IMR-90 (cell line): ENCODE data around the gene EIF4A2. TPM values are rescaled to one million over a fixed set of nuclear protein-coding genes. Genes with fewer than 3 reads are reported as not detected.

ENCODE experiments used
- ATAC-seq: fragments of 200-7000 bp; cut with Tn5 transposase; 2 replicates; pipeline ENCODE4 v1.9.1; 2020; ENCODE audit warnings: low read depth, mild to moderate bottlenecking, moderate library complexity
- BruUV-seq: library from RNA; stranded (reverse); fragments of 400-500 nt; replicated peaks from 2 replicates; lab custom pipeline; 2021; lab: Mats Ljungman, UMichigan
- CTCF ChIA-PET: fragments of 300-600 bp; formaldehyde crosslinking; extraction: SDS; loops from one replicate; lab custom pipeline; 2021; ENCODE audit warnings: antibody characterized with exemption; lab: Yijun Ruan, JAX
- POLR2A ChIA-PET: fragments of 300-600 bp; sonication (Branson Sonifier 250); formaldehyde crosslinking; loops from one replicate; lab custom pipeline; 2022; ENCODE audit warnings: antibody characterized with exemption; ENCODE audit not compliant: unreplicated experiment; lab: Charles Lee
- DNase-seq: peaks from one replicate; pipeline ENCODE4 v3.0.0; 2013
- H2AFZ ChIP-seq: replicated peaks from 2 replicates; pipeline ENCODE3; 2013; ENCODE audit warnings: low read length, mild to moderate bottlenecking; ENCODE audit not compliant: poor library complexity
- H2AK5ac ChIP-seq: 2 replicates; pipeline ENCODE4 v1.6.1; 2013; ENCODE audit warnings: low read depth, low read length, inconsistent platforms
- H2AK9ac ChIP-seq: replicated peaks from 2 replicates; pipeline ENCODE3; 2013; ENCODE audit warnings: mild to moderate bottlenecking, low read depth, low read length, moderate library complexity; ENCODE audit not compliant: poor library complexity
- H2BK120ac ChIP-seq: 2 replicates; pipeline ENCODE4 v1.6.1; 2013; ENCODE audit warnings: low read depth, low read length, inconsistent platforms
- H2BK15ac ChIP-seq: 3 replicates; pipeline ENCODE4 v1.6.1; 2013; ENCODE audit warnings: low read depth, low read length, inconsistent platforms
- H2BK20ac ChIP-seq: 2 replicates; pipeline ENCODE4 v1.6.1; 2013; ENCODE audit warnings: low read depth, mild to moderate bottlenecking, inconsistent platforms, low read length, moderate library complexity
- H2BK5ac ChIP-seq: 2 replicates; pipeline ENCODE4 v1.6.1; 2013; ENCODE audit warnings: mild to moderate bottlenecking, low read depth, low read length, inconsistent platforms; ENCODE audit not compliant: poor library complexity, severe bottlenecking
- H3K14ac ChIP-seq: replicated peaks from 2 replicates; pipeline ENCODE4 v1.6.1; 2013; ENCODE audit warnings: low read depth, low read length, inconsistent platforms
- H3K18ac ChIP-seq: 2 replicates; pipeline ENCODE4 v1.6.1; 2013; ENCODE audit warnings: low read depth, low read length, control low read depth
- H3K23ac ChIP-seq: 2 replicates; pipeline ENCODE4 v1.6.1; 2013; ENCODE audit warnings: low read depth, low read length, inconsistent platforms
- H3K27ac ChIP-seq: 2 replicates; pipeline ENCODE4 v1.5.1; 2013; ENCODE audit warnings: mild to moderate bottlenecking, control low read depth, low read length; ENCODE audit not compliant: insufficient read depth
- H3K27me3 ChIP-seq: 2 replicates; pipeline ENCODE4 v1.6.1; 2013; ENCODE audit warnings: low read length; ENCODE audit not compliant: control insufficient read depth, insufficient read depth
- H3K36me3 ChIP-seq: 2 replicates; pipeline ENCODE4 v1.6.1; 2013; ENCODE audit warnings: low read length, mixed read lengths; ENCODE audit not compliant: control insufficient read depth, insufficient read depth
- H3K4ac ChIP-seq: 2 replicates; pipeline ENCODE4 v1.6.1; 2013; ENCODE audit warnings: low read depth, low read length, inconsistent platforms
- H3K4me1 ChIP-seq: 2 replicates; pipeline ENCODE4 v1.6.1; 2013; ENCODE audit warnings: low read length, mixed read lengths; ENCODE audit not compliant: control insufficient read depth, insufficient read depth
- H3K4me2 ChIP-seq: 2 replicates; pipeline ENCODE4 v1.6.1; 2013; ENCODE audit warnings: low read depth, mild to moderate bottlenecking, control low read depth, low read length, moderate library complexity
- H3K4me3 ChIP-seq: 2 replicates; pipeline ENCODE4 v1.5.1; 2013; ENCODE audit warnings: low read depth, mild to moderate bottlenecking, control low read depth, low read length, moderate library complexity; ENCODE audit not compliant: insufficient read depth
- H3K56ac ChIP-seq: 2 replicates; pipeline ENCODE4 v1.6.1; 2013; ENCODE audit warnings: low read length, inconsistent platforms; ENCODE audit not compliant: insufficient read depth; ENCODE audit errors: extremely low read depth
- H3K79me1 ChIP-seq, 2 experiments: 2 replicates each; pipeline ENCODE4 v1.6.1; 2013; ENCODE audit warnings: low read length in 2 of 2, inconsistent platforms in 1 of 2, low read depth in 1 of 2
- H3K9ac ChIP-seq: 2 replicates; pipeline ENCODE4 v1.6.1; 2013; ENCODE audit warnings: low read depth, low read length, control low read depth
- H3K9me1 ChIP-seq: 2 replicates; pipeline ENCODE4 v1.6.1; 2013; ENCODE audit warnings: low read length, inconsistent platforms; ENCODE audit not compliant: insufficient read depth
- H3K9me3 ChIP-seq: 2 replicates; pipeline ENCODE4 v1.6.1; 2013; ENCODE audit warnings: low read length; ENCODE audit not compliant: control insufficient read depth, insufficient read depth
- H4K20me1 ChIP-seq: 2 replicates; pipeline ENCODE4 v1.6.1; 2013; ENCODE audit warnings: low read length, inconsistent platforms; ENCODE audit not compliant: insufficient read depth
- H4K5ac ChIP-seq: 2 replicates; pipeline ENCODE4 v1.6.1; 2013; ENCODE audit warnings: mild to moderate bottlenecking, low read depth, low read length, control low read depth
- H4K8ac ChIP-seq, 2 experiments: 2 replicates each; pipeline ENCODE4 v1.6.1; 2013; ENCODE audit warnings: low read depth in 2 of 2, low read length in 2 of 2, control low read depth in 1 of 2, inconsistent platforms in 1 of 2
- H4K91ac ChIP-seq: 2 replicates; pipeline ENCODE4 v1.6.1; 2013; ENCODE audit warnings: low read depth, low read length, inconsistent platforms; ENCODE audit not compliant: insufficient read depth
- ELK1 ChIP-seq: fragments of 150-350 bp; IDR thresholded peaks from 2 replicates; pipeline ENCODE4 v1.6.1; 2016; ENCODE audit warnings: low read depth, mild to moderate bottlenecking, low read length, moderate library complexity, borderline replicate concordance
- MAZ ChIP-seq: IDR thresholded peaks from 2 replicates; pipeline ENCODE4 v1.6.1; 2012; ENCODE audit warnings: low read depth, mild to moderate bottlenecking, low read length, improper control_type of control experiment, moderate library complexity, borderline replicate concordance
- MXI1 ChIP-seq: IDR thresholded peaks from 2 replicates; pipeline ENCODE4 v1.6.1; 2012; ENCODE audit warnings: low read depth, mild to moderate bottlenecking, low read length, moderate library complexity, borderline replicate concordance
- RFX5 ChIP-seq: IDR thresholded peaks from 2 replicates; pipeline ENCODE4 v1.8.0; 2012; ENCODE audit warnings: low read depth, mild to moderate bottlenecking, low read length, moderate library complexity
- USF2 ChIP-seq: fragments of 150-350 bp; IDR thresholded peaks from 2 replicates; pipeline ENCODE4 v1.6.1; 2017; ENCODE audit warnings: mild to moderate bottlenecking, antibody characterized with exemption, low read length, low read depth
- WGBS, 2 experiments: methylation state at CpG; one replicate each; pipeline versions ENCODE4 v1.1.5 to v1.1.7; 2013; ENCODE audit warnings: missing lambda C conversion rate in 2 of 2; ENCODE audit not compliant: insufficient read length in 1 of 2; ENCODE audit errors: extremely low coverage in 2 of 2; 5-methylcytosine and 5-hydroxymethylcytosine counted together
- dilution Hi-C: fragments of 300-500 bp; cut with HindIII; formaldehyde crosslinking; loops from one replicate; pipeline ENCODE4 v1.14.3; 2018; ENCODE audit warnings: low sequenced_read_pairs; ENCODE audit not compliant: unreplicated experiment
- in situ Hi-C: fragments of 300-500 bp; cut with MboI; formaldehyde crosslinking; loops from 3 replicates; pipeline ENCODE4 v1.14.3; 2019; ENCODE audit warnings: low sequenced_read_pairs, inconsistent platforms, mixed read lengths
- intact Hi-C: fragments of 100-400 bp; cut with micrococcal nuclease; formaldehyde crosslinking; loops from 2 replicates; pipeline ENCODE4 v1.10.0; 2022
- polyA plus RNA-seq, 3 experiments: library from polyadenylated mRNA; depleted of rRNA; stranded (reverse); fragments of >200 nt; gene quantifications; 2 replicates each; pipeline ENCODE4 v1.2.3, GENCODE V29; 2012; ENCODE audit warnings: low replicate concordance in 1 of 3
- total RNA-seq: library from RNA; depleted of rRNA; stranded (reverse); fragments of >200 nt; gene quantifications from 2 replicates; pipeline ENCODE4 v1.2.3, GENCODE V29; 2012

The EIF4A2 gene
- total and polyA plus RNA-seq, 2 of the 4 experiments (the other 2 are of a cell fraction): 310 to 320 TPM

DNA sequence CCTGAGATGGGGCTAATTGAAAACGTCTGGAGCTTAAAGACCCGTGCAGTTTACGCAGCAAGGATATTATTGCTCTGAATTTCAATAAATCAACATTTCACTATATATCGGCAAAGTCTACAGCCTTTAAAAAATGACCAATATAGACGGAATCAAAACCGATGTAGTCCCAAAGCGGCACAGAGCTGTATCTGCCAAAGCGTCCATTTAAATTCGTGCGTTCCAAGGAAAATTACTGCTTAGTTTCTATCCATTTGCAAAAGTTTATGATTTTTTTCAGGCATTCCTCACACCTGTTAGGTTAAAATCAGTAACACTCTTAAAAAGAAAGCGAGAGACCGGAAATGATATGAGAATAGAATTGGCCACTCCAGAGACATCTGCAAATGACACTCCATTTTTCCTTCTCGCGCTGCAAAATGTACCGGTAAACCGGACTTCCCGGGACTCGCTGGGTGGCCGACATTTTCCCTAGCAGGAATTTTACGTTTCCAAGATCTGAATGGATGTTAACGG lies 777 bp upstream of the EIF4A2 start (continued):
- TF ChIP-seq MAZ: no peak

GRCh38 chr3:186783731-186784515 lies 546 bp downstream of the EIF4A2 start:
- Histone ChIP-seq H2AFZ (peak overlapping the region; percentile 91), H2AK5ac (peak overlapping the region; percentile 97), H3K9me1 (no peaks in the 10 kb centered on the region), H3K79me1 (peaks cover 4 to 32% of the 10 kb centered on the region in 2 experiments), H2BK5ac (peak overlapping the region; percentile 88), H4K5ac (peak overlapping the region; percentile 84), H3K4me2 (peak overlapping the region; percentile 93), H2BK20ac (no peak overlapping the region), H2AK9ac (peak overlapping the region; percentile 99), H3K56ac (peak overlapping the region; percentile 100), H3K14ac (peak overlapping the region; percentile 98), H2BK120ac (peak overlapping the region; percentile 58; the same call in 1 of the 2 replicates), H3K27ac (peak overlapping the region; percentile 93), H3K9ac (peak overlapping the region; percentile 98), H3K4ac (peak overlapping the region; percentile 92), H3K18ac (peak overlapping the region; percentile 78), H3K4me1 (no peaks in the 10 kb centered on the region; the same call in 1 of the 2 replicates), H3K27me3 (no peaks in the 10 kb centered on the region), H4K20me1 (peaks cover 54% of the 10 kb centered on the region), H3K36me3 (peaks cover 39% of the 10 kb centered on the region), H2BK15ac (no peak overlapping the region), H3K23ac (peak overlapping the region; percentile 89), H3K4me3 (peak overlapping the region; percentile 80), H4K8ac (peak overlapping the region; percentile 95 to 96), H4K91ac (peak overlapping the region; percentile 96), H3K9me3 (no peaks in the 10 kb centered on the region)
- POLR2A ChIA-PET: interaction anchor here (0.7 to 1.2 kb wide), 4 partner anchors 8 to 167 kb away, joined by 3 to 6 read pairs (median 4); no protein-coding TSS in a partner anchor
- TF ChIP-seq MXI1 (peak; percentile 45; the same call in 1 of the 2 replicates), USF2 (no peak), RFX5 (no peak), ELK1 (no peak)
- in situ Hi-C loops (no loop called here), dilution Hi-C loops (no loop called here), intact Hi-C loops (loop anchor here (1.0 to 10.0 kb wide), 3 partner anchors 169 to 679 kb away; partner anchors contain the start of genes DNAJB11 and ETV5)
- peak; percentile 64 for DNase-seq
- CTCF ChIA-PET: interaction anchor here (1.1 kb wide), 1 partner anchor 169 kb away, joined by 3 read pairs; no protein-coding TSS in a partner anchor
- peak; percentile 67 for ATAC-seq
- WGBS, 2 experiments: 0% methylated on average over 35 of the region's 56 CpGs; no CpG with 5 or more reads in 1 of the 2 experiments
- no TSS peak for BruUV-seq
